Endodermal cell (in vitro differentiated cells): ENCODE data around the gene DPEP3. TPM values are rescaled to one million over a fixed set of nuclear protein-coding genes. Genes with fewer than 3 reads are reported as not detected.

Source experiments
- DNase-seq: peaks from one replicate; pipeline ENCODE4 v3.0.0-alpha.2; 2017
- H3K27ac ChIP-seq: 2 replicates; pipeline ENCODE4 v1.5.1; 2013; ENCODE audit warnings: mild to moderate bottlenecking, low read depth, low read length, moderate library complexity
- H3K27me3 ChIP-seq: 2 replicates; pipeline ENCODE4 v1.6.1; 2013; ENCODE audit warnings: mild to moderate bottlenecking, low read length, moderate library complexity; ENCODE audit not compliant: insufficient read depth, control insufficient read depth, poor library complexity, severe bottlenecking
- H3K36me3 ChIP-seq: 2 replicates; pipeline ENCODE4 v1.7.0; 2013; ENCODE audit warnings: mild to moderate bottlenecking, low read length, moderate library complexity; ENCODE audit not compliant: control insufficient read depth, insufficient read depth
- H3K4me1 ChIP-seq: one replicate; pipeline ENCODE4 v1.7.0; 2013; ENCODE audit warnings: low read length; ENCODE audit not compliant: control insufficient read depth, insufficient read depth
- H3K4me3 ChIP-seq: 2 replicates; pipeline ENCODE4 v1.5.1; 2013; ENCODE audit warnings: mild to moderate bottlenecking, low read length, moderate library complexity
- H3K9ac ChIP-seq: 2 replicates; pipeline ENCODE4 v1.6.1; 2013; ENCODE audit warnings: mild to moderate bottlenecking, low read length, moderate library complexity; ENCODE audit not compliant: poor library complexity, severe bottlenecking; ENCODE audit errors: extremely low read depth
- H3K9me3 ChIP-seq: 2 replicates; pipeline ENCODE4 v1.6.1; 2013; ENCODE audit warnings: mild to moderate bottlenecking, low read length, moderate library complexity; ENCODE audit not compliant: control insufficient read depth
- H3K27ac Mint-ChIP-seq: 2 replicates; pipeline ENCODE4 v1.8.0; 2020; ENCODE audit warnings: mixed read lengths
- H3K27me3 Mint-ChIP-seq: 2 replicates; pipeline ENCODE4 v1.8.0; 2021; ENCODE audit warnings: mild to moderate bottlenecking, mixed read lengths; ENCODE audit not compliant: insufficient read depth
- H3K36me3 Mint-ChIP-seq: 2 replicates; pipeline ENCODE4 v1.8.0; 2020; ENCODE audit warnings: low read depth, mixed read lengths
- H3K4me1 Mint-ChIP-seq: 2 replicates; pipeline ENCODE4 v1.8.0; 2020; ENCODE audit warnings: mixed read lengths
- H3K4me3 Mint-ChIP-seq: 2 replicates; pipeline ENCODE4 v1.8.0; 2020; ENCODE audit warnings: mild to moderate bottlenecking, moderate library complexity, mixed read lengths
- H3K9me3 Mint-ChIP-seq: 2 replicates; pipeline ENCODE4 v1.8.0; 2020; ENCODE audit warnings: mild to moderate bottlenecking, mixed read lengths
- WGBS, 2 experiments: methylation state at CpG; one replicate each; pipeline versions ENCODE4 v1.1.5 to v1.1.7; 2013; ENCODE audit warnings: missing lambda C conversion rate in 2 of 2, mixed read lengths in 1 of 2; ENCODE audit not compliant: insufficient coverage in 1 of 2, insufficient read length in 1 of 2; 5-methylcytosine and 5-hydroxymethylcytosine counted together
- total RNA-seq, 2 donors: library from RNA; stranded (reverse); fragmentation: NEBNext Ultra II Directional in 1 of 2; extraction: Animal tissue kit (Norgen Biotek cat#: 25700) in 1 of 2; gene quantifications; 2 replicates in 1 of 2; 3 replicates in 1 of 2; pipeline ENCODE4 v1.2.1, GENCODE V29; 2021
- TF ChIP-seq, protein P1 (sequence below): fragments of 200-600 bp; sonication (generic); conservative IDR thresholded peaks from 2 replicates; pipeline ENCODE4 v1.5.0; 2021; ENCODE audit warnings: antibody characterized with exemption, mild to moderate bottlenecking

The DPEP3 gene
- total RNA-seq, 2 donors from 2014 or later, result 2.9 to 3.5 TPM

DNA sequence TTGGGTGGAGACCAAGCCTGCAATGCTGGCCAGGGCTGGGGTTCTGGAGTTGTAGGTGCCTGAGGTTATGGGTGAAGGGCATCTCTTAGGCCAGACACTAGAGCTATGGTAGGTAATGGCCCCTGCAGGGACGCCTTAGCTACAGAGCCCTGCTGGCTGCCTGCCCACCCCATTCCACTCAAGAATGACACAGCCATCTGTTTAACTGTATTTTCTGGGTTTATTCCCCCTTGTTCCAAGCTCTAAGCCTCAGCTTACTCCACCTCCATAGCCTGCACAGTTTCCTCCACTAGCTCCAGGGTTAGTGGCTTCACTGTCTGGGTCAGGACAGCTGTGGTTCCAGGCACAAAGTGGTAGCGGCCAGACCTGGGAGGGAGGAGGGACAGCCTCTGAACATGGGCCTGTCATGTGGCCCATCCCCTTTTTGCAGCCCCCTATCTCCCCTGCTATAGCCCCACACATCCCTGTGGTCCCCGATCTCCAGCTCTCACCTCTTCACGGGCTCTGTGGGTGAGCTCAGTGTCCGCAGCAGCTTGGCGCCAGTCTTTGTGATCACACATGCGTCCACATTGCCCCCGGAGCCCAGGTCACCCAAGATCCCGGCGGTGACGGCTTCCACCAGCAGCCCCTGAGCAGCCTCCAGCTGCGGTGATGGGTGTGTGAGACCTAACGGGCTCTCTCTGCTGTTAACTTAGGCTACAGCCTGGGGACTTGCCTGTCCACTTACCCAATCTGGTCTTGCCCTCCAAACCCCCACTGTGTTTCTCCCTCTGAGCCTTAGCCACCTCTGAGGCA lies 45.8 kb downstream of the DPEP3 start:
- Histone ChIP-seq H3K9me3 (no peaks in the 10 kb centered on the region), H3K9ac (peak overlapping the region; percentile 44)
- H3K4me1 Mint-ChIP-seq, result peaks cover 24% of the 10 kb centered on the region

GRCh38 chr16:67933805-67934204 lies 46.5 kb downstream of the DPEP3 start:
- H3K4me3 ChIP-seq, result no peak overlapping the region

More for the DNA sequence above, 45.8 kb downstream of the DPEP3 start:
- Mint-ChIP-seq H3K27me3 (no peaks in the 10 kb centered on the region), H3K36me3 (peaks cover 15% of the 10 kb centered on the region), H3K27ac (no peak overlapping the region), H3K9me3 (no peaks in the 10 kb centered on the region), H3K4me3 (peak overlapping the region; percentile 100)
- Histone ChIP-seq H3K36me3 (peaks cover 6% of the 10 kb centered on the region), H3K27ac (no peak overlapping the region), H3K4me1 (no peaks in the 10 kb centered on the region), H3K27me3 (no peaks in the 10 kb centered on the region), H3K4me3 (peak overlapping the region; percentile 93)
- no peak for DNase-seq
- TF ChIP-seq, protein P1, sequence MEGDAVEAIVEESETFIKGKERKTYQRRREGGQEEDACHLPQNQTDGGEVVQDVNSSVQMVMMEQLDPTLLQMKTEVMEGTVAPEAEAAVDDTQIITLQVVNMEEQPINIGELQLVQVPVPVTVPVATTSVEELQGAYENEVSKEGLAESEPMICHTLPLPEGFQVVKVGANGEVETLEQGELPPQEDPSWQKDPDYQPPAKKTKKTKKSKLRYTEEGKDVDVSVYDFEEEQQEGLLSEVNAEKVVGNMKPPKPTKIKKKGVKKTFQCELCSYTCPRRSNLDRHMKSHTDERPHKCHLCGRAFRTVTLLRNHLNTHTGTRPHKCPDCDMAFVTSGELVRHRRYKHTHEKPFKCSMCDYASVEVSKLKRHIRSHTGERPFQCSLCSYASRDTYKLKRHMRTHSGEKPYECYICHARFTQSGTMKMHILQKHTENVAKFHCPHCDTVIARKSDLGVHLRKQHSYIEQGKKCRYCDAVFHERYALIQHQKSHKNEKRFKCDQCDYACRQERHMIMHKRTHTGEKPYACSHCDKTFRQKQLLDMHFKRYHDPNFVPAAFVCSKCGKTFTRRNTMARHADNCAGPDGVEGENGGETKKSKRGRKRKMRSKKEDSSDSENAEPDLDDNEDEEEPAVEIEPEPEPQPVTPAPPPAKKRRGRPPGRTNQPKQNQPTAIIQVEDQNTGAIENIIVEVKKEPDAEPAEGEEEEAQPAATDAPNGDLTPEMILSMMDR, result no peak
- 68 to 85% methylated on average over 5 to 13 of the region's 13 CpGs for WGBS, 2 experiments

GRCh38 chr16:67932462-67932840 lies 47.8 kb downstream of the DPEP3 start:
- Histone ChIP-seq H3K4me1 (no peaks in the 10 kb centered on the region), H3K27ac (no peak overlapping the region), H3K9me3 (no peaks in the 10 kb centered on the region), H3K36me3 (peaks cover 15% of the 10 kb centered on the region), H3K27me3 (no peaks in the 10 kb centered on the region), H3K9ac (no peak overlapping the region), H3K4me3 (no peak overlapping the region)
- Mint-ChIP-seq H3K4me3 (no peak overlapping the region), H3K36me3 (peaks cover 18% of the 10 kb centered on the region), H3K4me1 (peaks cover 24% of the 10 kb centered on the region), H3K27me3 (no peaks in the 10 kb centered on the region), H3K9me3 (no peaks in the 10 kb centered on the region), H3K27ac (no peak overlapping the region)
- TF ChIP-seq, protein P1, result no peak
- WGBS, 2 experiments, result 96 to 97% methylated on average over 3 to 4 of the region's 4 CpGs
- no peak for DNase-seq

More at GRCh38 chr16:67933805-67934204, 46.5 kb downstream of the DPEP3 start:
- H3K9ac ChIP-seq, result no peak overlapping the region
- no peaks in the 10 kb centered on the region for H3K4me1 ChIP-seq
- Mint-ChIP-seq H3K27me3 (no peaks in the 10 kb centered on the region), H3K4me3 (no peak overlapping the region), H3K36me3 (peaks cover 16% of the 10 kb centered on the region), H3K27ac (no peak overlapping the region), H3K4me1 (peaks cover 24% of the 10 kb centered on the region), H3K9me3 (no peaks in the 10 kb centered on the region)
- peaks cover 13% of the 10 kb centered on the region for H3K36me3 ChIP-seq
- H3K27ac ChIP-seq, result no peak overlapping the region
- no peaks in the 10 kb centered on the region for H3K9me3 ChIP-seq
- no peak for DNase-seq
- H3K27me3 ChIP-seq, result no peaks in the 10 kb centered on the region
- 90 to 91% methylated on average over 7 of the region's 7 CpGs for WGBS, 2 experiments
- TF ChIP-seq, protein P1, result no peak
